ENCODE measurements around the gene HBS1L.

HBS1L gene

DNA sequence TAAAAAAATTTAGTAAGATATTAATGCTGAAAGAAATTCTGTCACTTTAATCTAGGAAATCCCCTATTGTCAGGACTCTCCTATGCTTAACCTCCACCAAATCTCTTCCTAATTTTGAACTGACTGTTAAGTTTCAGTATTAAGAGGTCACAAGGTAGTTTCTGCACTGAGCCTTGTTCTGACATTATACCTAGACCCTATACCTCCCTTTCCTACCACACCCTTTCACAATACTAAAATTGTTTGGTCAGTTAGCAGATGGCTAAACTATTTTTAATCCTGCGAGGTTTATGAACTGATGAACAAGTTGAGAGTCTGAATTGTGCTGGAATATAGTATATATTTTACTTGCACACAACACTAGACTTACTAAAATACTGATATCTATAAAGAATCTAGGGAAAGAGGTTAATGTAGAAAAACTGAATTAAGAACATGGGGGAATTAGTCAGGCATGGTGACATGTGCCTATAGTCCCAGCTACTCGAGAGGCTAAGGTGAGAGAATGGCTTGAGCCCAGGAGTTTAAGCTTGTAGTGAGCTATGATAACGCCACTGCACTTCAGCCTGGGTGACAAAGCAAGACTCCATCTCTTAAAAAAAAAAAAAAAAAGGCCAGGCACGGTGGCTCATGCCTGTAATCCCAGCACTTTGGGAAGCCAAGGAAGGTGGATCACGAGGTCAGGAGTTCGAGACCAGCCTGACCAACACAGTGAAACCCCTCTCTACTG, 51.5 kb downstream of the HBS1L start:
- no peak for FAIRE-seq
- DNase-seq (ENCODE audit: low spot score), result no peak

DNA sequence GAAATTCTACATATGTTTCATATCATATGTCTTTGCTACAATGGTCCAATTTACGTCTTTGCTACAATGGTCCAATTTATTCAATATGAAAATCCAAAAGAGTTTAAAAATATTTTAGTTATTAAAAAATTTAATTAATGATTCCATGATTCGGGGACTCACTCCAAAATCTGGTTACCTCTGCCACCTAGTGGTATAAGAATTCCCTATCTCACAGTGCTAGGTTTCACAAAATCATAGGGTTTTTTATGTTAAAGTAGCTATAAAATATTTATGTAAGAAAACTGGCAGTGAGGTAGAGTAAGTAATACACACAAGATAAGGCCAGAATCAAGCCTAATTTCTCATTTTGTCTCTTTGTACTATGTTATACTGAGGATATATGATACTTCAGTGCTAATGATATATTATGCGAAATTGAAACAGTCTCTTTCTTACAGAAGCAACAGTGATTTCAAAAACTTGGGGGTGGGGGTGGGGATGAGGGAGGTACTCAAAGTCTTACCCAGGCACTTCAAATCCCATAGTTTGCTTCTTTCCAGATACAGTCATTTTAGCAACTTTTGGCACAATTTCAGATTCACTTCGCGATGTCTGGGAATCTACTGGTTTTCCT, 52.3 kb downstream of the HBS1L start:
- FAIRE-seq (peak; percentile 75), DNase-seq (ENCODE audit: low spot score) (no peak)

DNA sequence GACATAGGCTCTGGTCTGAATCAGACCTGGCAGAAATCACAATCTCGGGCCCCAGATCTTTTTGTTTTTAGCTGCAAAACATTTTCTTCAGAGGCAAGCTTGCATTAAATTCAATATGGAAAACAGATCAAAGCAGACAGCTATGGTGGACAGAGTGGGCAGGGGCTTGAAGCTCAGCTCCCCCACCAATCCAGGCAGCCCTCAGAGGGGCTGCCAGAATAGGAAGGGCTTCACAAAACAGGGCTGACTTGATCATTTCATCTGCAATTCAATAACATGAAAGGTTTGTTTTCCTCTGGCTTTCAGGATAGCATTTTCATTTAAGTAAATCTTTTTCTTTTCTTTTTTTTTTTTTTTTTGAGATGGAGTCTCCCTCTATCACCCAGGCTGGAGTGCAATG, 55.5 kb downstream of the HBS1L start:
- no peak for FAIRE-seq
- no peak for DNase-seq (ENCODE audit: low spot score)

DNA sequence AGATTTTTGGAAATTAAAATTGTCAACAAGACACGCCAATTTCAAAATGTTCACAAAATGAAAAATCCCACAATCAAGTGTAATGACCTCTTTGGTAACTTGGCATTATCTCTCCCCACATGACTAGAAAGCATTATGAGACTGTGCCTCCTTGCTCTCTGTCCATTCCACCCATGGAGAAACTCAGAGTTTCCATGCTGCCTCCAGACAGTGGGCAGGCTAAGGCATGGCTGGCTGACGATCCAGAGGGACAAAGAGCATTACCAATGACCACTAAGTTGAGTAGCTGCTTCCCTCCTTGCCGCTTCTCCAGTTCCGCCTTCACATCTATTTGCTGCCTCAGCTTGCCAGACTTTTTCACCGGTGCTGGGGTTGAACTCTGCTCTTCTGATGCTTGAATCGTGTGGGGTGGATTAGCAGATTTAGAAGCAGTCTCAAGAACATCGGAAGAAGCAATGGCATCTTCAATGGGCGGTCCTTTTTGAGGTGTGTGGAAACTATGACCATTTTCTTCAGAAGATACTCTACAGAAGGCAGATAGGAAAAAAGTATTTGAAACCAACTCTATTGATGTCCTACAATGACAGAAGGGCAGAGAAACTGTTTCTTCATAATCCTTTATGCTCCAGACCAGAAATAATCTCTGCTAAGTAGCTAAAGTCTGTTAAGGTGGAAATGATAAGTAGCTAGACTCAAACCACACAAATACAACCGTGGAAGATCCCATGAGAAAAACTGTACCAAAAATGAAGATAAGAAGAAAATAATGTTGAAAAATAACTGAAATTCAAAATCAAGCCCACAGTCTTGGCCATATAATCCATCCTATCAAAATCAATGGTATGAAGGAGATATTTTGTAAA, 57.3 kb downstream of the HBS1L start:
- DNase-seq (ENCODE audit: low spot score) (no peak), FAIRE-seq (no peak)

DNA sequence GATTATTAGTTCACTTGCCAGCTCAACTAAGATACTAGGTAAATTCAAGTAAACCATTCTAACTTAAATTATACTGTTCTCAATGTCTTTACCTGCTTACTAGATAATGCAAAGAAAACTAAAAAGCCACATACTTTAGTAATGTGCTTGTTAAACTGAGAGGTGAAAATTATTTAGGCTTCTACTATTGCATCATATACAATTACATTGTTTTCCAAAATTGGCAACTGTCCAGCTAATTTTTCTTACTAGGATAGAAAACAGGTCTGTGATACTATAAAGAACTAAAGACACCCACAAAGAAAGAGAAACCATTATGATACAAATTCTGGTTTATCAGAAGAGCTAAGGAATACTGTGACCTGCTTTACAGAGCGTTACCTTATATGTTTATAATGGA, 59.1 kb downstream of the HBS1L start:
- no peak for DNase-seq (ENCODE audit: low spot score)
- FAIRE-seq, result no peak

DNA sequence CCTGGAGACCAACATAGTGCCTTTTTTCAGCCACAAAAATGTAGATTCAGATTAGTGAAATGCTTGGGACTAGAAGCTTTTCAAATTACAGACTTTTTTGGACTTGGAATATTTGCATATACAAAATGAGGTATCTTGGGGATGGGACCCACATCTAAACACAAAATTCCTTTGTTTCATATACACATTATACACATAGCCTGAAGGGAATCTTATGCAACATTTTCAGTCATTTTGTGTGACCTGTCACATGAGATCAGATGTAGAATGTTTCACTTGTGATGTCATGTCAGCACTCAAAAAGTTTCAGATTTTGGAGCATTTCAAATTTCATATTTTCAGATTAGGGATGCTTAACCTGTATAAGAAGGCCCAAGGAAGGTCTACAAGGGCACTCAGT, 60.2 kb downstream of the HBS1L start:
- no peak for FAIRE-seq
- no peak for DNase-seq (ENCODE audit: low spot score)

DNA sequence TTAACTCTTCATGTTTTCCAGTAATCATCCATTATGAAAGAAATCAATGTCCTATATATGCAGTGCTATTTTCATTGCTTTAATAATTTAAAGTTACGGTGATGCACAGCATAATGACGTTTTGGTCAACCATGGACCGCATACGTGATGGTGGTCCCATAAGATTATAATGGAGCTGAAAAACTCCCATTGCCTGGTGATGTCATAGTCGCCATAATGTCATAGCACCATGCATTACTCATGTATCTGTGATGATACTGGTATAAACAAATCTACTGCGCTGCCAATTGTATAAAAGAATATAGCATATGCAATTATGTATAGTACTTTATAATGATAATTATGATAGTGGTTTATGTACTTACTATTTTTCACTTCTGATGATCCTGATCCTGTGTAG, 62.5 kb downstream of the HBS1L start:
- FAIRE-seq (no peak), DNase-seq (ENCODE audit: low spot score) (no peak)

DNA sequence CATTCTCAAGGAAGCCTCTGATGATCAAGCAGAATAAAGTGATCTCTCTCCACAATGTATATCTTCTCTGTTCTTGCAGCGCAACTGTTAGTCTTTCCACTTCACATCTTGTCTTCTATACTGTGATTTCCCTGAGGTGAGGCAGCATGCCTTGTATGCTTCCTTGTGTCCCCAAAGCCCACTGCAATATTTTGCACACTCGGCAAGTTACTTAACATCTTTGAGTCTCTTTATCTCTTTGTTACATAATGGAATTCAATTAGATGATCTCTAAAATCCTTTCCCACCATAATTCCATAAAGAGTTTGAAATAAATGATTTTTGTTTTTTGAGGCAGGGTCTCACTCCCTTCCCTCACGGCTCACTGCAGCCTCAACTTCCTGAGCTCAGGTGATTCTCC, 64.4 kb downstream of the HBS1L start:
- FAIRE-seq (no peak), DNase-seq (ENCODE audit: low spot score) (no peak)

DNA sequence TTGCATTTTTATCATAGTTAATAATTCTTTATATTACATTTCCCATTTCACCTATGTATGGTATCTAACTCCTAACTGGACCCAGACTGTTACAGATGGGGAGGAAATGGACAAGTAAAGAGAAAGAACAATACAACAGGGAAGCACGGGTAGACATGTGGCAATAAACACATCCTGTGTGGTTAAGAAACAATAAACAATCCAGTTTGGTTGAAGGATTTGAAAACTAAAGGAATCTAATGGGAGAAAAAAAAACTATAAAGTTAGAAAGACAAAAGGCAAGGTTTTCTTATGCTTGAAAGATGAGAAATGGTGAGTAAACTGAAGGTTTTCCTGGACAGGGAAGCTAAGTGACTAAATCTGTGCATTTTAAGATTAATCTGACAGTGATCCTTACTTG, 69.8 kb downstream of the HBS1L start:
- no peak for DNase-seq (ENCODE audit: low spot score)
- FAIRE-seq, result no peak

DNA sequence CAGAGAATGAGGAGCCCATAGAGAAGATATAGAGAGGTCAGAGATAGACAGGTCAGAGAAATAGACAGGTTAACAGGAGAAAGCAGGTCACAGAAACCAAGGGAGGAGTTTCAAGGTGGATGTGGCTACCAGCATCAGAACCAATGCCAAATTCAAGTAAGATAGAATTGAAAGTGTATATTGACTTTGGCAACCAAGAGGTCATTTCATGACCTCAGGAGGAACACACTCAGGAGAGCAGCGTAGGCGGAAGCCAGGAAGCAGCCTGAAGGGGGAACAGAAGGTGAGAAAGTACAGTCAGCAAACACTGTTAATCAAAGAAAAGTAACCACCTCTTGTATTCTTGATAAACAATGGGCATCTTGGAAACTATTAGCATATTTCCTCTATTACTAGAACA, 70.8 kb downstream of the HBS1L start:
- FAIRE-seq (no peak), DNase-seq (ENCODE audit: low spot score) (no peak)

DNA sequence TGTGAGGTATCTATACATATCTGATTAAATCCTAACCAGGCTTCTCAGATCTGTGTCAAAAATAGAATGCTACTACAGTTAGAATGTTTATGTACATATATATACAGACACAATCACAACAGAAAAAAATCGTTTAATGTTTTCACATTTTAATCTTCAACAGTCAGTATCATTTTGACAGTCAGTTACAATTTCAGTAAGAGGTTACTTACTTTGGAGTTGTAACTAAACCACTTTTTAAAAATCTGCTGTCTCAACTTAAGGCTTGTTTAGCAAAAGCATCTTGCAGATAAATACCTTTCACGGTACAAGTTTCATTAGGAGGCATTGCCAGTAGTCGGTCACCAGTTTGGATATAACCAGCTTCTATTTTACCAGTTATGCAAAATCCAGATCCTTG, 72.5 kb downstream of the HBS1L start:
- DNase-seq (ENCODE audit: low spot score), result no peak
- FAIRE-seq, result no peak

DNA sequence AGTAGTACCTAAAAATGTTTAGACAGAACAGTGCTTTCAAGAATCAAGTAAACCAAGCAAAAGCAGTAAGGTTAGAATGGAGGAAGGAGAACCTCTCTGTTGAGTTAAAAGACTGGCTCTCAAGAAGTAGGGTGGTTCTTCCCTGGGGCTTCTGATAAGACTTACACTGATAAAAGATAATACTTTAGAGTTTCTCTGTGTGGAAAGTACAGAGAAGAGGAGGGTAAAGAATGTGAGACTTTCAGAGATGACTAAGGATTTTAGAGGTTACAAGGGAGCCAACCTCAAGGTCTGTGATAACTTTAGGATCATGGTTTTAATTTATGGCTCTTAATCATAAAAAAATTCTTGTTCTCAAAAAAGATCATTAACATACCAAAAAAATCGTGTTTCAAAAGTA, 73.8 kb downstream of the HBS1L start:
- DNase-seq (ENCODE audit: low spot score) (no peak), FAIRE-seq (no peak)

DNA sequence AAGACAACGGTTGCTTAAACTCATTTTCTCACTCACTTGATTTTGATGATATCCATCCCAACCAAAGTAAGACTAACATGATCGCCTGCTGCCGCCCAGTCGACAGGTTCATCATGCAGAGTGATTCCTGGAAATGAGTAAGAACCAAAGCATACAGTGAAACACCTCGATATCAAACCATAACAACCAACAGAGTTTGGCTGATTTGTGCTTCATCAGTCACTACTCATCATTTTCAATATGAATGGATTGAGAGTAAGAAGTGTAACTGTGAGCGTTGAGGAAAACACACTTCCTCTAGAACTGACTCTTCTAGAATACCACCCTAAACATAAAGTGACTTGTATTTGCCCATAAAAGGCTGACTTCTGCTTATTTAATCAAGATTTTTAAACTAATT, 75.5 kb downstream of the HBS1L start:
- FAIRE-seq (no peak), DNase-seq (ENCODE audit: low spot score) (no peak)

DNA sequence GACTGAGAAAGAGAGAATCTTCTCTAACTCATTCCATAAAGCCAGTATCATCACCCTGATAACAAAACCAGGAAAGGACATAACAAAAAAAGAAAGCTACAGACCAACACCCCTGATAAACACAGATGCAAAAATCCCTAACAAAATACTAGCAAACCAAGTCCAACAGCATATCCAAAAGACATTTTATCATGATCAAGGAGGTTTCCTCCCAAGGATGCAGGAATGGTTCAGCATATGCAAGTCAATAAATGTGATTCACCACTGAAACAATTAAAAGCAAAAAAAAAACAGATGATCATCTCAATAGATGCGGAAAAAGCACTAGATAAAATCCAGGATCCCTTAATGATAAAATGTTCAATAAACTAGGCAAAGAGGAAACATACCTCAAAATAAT, 80.3 kb downstream of the HBS1L start:
- FAIRE-seq, result no peak
- DNase-seq (ENCODE audit: low spot score), result no peak

DNA sequence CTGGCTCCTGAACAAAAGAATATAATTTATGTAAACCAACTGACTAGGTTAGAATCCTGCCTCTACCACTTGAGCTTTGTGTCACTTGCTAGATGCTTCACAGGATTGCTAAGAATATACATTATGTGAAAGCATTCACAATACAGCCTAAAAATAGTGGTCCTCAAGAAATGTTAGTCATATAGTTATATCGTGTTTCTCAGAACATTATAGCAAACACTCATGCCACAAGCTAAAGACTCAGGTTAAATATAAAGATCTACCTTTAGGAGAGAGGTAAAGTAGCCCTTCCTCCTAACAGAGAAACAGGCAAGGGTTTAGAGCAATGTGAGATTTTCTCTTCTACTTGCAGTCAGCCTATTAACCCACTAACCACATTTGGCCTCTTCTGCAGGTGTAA, 86.9 kb downstream of the HBS1L start:
- no peak for DNase-seq (ENCODE audit: low spot score)
- no peak for FAIRE-seq

DNA sequence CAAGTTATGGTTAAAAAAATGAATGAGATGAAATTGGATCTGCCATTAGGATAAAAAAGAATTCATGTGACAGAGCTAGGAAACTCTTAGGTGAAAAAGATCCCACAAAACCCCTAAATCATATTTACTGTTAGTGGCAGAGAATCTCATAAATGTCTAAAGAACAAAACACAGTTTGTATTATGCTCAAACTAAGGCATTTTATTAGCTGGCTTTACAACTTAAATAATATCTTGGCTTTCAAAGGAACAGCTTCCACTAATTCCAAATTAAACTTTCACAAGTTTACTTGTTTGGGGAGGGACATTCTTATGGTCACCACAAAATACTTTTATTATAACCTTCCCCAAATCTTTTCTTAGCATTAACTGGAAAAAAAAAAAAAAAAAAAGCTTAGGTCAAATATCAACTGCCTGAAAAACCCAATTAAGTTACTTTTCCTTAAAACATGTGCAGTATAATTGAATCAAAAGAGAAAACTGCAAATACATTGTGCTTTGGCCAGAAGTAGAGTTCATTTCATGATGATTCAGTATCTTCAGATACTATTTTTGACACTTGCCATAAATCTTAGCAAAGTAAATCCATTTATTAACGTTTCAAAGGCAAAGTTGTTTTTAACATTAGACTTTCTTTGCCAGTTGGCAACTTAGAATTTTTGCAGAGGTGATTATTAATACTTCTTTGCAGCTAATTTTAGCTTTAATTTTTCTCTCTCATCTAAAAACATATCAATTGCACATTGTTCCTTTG, 90.0 kb downstream of the HBS1L start:
- FAIRE-seq (no peak), DNase-seq (ENCODE audit: low spot score) (no peak)

DNA sequence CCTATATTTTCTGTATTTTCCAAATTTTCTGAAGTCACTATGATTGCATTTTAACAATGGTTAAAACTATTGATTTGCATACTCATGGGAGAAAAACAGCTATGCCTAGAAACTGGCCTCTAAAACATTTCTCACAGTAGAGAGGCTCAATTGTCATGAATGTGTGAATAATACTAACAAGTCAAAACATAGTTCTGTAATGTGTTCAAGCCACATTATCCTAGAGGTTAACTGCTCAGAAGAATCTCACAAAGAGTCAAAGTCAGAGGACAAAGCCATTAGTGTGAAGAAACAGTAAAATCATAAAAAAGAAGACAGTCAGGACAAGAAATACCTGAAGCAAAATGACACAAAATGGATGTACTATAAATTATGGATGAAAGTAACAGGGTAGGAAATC, 92.2 kb downstream of the HBS1L start:
- FAIRE-seq, result no peak
- no peak for DNase-seq (ENCODE audit: low spot score)

DNA sequence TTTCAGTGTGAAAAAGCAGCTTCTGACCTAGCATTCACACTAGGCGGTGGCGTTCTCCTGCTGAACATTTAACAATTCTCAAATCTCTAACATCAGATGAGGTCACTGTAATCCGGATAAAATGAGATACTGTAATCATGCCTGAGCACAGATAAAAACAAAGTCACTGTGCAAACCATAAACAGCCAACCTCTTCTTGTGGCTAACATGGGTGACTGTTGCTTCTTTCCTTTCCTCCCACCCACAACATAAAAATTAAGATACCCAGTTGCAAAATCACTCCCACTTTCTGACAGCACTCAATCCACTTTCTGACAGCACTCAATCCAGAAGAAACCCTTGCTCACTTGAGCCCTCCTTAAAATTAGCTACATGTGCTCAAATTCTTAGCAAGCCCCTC, 93.3 kb downstream of the HBS1L start:
- no peak for DNase-seq (ENCODE audit: low spot score)
- FAIRE-seq, result no peak

DNA sequence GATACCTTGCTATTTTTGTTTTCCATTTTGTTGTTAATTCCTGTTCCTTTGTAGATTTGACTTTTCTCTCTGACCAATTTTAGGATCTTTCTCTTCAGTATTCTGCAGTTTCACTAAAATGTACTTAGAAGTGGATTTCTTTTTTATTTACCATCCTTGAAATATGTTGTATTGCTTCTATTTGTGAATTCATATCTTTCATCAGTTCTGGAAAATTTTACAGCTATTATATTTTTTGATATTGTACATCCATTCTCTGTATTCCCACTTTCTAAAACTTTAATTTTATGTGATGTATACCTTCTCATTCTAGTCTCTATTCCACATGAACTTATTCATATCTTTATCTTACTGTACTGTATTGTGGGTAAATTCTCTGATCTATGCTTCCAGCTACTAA, 95.0 kb downstream of the HBS1L start:
- no peak for FAIRE-seq

DNA sequence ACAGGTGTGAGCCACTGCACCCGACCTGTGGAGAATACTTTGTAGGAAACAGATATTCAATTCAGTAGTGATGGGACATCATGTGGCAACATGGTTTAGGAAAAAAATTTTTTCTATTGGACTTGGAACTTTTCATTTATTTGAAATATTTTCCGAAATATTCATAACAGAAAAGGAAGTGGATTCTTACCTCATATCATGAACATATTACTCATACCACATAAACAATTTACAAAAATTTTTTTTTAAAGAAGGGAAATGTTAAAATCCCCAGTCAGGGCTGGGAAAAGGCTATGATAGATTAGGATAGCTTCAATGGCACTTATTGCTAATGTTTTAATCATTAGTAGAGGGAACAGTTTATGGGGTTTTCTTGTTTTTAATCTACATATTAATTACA, 97.9 kb downstream of the HBS1L start:
- no peak for DNase-seq (ENCODE audit: low spot score)
- no peak for FAIRE-seq

More for the DNA sequence above, 95.0 kb downstream of the HBS1L start:
- no peak for DNase-seq (ENCODE audit: low spot score)

DNA sequence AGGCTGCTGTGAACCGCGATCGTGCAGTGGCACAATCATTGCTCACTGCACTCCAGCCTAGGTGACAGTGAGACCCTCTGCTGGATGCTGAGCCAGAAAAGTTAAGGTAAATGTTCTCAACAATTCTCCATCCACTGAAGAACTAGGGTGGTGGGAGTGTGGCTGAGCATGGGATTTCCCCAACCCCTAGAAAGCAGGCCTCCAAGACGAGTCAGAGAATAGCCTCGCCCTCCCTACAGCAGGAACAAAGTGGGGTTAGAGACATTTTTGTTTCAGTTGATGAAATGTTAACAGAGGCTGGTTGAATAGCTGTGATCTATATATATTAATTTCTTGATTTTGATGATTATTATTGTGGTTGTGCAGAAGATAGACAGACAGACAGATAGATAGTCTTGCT, 98.6 kb downstream of the HBS1L start:
- DNase-seq (ENCODE audit: low spot score) (no peak), FAIRE-seq (no peak)

Measured in RCC 7860 (cell line).